A673 (cell line): ENCODE data around the gene BHLHE23.

Source experiments
- CTCF ChIP-seq: fragments of 300-800, 200-600 bp; sonication (generic); conservative IDR thresholded peaks from 2 replicates; pipeline ENCODE4 v1.5.1; 2017; ENCODE audit warnings: low read depth, mild to moderate bottlenecking, antibody characterized with exemption, low read length, moderate library complexity, mixed read lengths
- EZH2 ChIP-seq: fragments of 200-600 bp; sonication (generic); IDR thresholded peaks from 2 replicates; pipeline ENCODE4 v1.6.1; 2017; ENCODE audit warnings: borderline replicate concordance, low read depth, mild to moderate bottlenecking, mixed read lengths, antibody characterized with exemption, low read length; ENCODE audit not compliant: poor library complexity, severe bottlenecking

- TF ChIP-seq EZH2: no peak
- TF ChIP-seq CTCF: no peak
Measured at GRCh38 chr20:63028461-63028921, 21.7 kb upstream of the BHLHE23 start.
